ENCODE data around the gene CAMK2G. TPM values are rescaled to one million over a fixed set of nuclear protein-coding genes. Genes with fewer than 3 reads are reported as not detected.
"Not testable (repeated sequence)": the region's sequence is repeated elsewhere in the genome, so short reads cannot be mapped to it uniquely, and the experiment has no call there.

The CAMK2G gene
- total and polyA plus RNA-seq, 4 donors: 6.8 to 18.3 (median 9.9) TPM

DNA sequence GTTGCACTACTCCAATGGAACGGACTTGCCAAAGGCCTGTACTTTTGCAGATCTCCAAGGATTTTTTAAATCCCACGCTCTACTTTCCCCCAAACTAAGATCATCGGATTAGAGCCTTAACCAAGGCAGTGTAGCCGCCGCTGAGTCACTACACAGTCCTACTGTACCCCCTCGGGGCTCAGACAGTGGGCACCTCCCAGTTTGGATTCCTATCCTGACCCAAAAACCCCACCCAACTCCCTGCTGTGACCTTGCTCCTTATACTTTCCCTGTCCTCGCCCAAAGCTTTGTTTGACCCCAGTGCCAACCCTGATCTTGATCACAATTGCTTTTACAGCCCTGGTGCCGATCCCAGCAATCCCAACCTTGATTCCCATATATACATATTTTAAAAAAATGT lies 19.1 kb upstream of the CAMK2G start:
- Histone ChIP-seq H3K4me1 (ENCODE audit: control insufficient read depth in 4 of 4, insufficient read depth in 4 of 4, low read length in 3 of 4) (no peaks in the 10 kb centered on the region), H3K27me3 (ENCODE audit: control insufficient read depth in 4 of 4, insufficient read depth in 4 of 4, low read length in 3 of 4) (no peaks in the 10 kb centered on the region), H3K27ac (ENCODE audit: low read depth in 1 of 2, low read length in 2 of 2) (no peak overlapping the region), H3K4me3 (ENCODE audit: low read depth in 1 of 3, low read length in 3 of 3) (no peak overlapping the region), H3K36me3 (ENCODE audit: control insufficient read depth in 4 of 4, insufficient read depth in 3 of 4, low read depth in 1 of 4, low read length in 3 of 4) (no peaks in the 10 kb centered on the region), H3K9ac (ENCODE audit: low read depth in 1 of 2, low read length in 2 of 2) (no peak overlapping the region), H3K9me3 (ENCODE audit: control insufficient read depth in 4 of 4, low read length in 3 of 4) (no peaks in the 10 kb centered on the region)
- TF ChIP-seq, protein P1, sequence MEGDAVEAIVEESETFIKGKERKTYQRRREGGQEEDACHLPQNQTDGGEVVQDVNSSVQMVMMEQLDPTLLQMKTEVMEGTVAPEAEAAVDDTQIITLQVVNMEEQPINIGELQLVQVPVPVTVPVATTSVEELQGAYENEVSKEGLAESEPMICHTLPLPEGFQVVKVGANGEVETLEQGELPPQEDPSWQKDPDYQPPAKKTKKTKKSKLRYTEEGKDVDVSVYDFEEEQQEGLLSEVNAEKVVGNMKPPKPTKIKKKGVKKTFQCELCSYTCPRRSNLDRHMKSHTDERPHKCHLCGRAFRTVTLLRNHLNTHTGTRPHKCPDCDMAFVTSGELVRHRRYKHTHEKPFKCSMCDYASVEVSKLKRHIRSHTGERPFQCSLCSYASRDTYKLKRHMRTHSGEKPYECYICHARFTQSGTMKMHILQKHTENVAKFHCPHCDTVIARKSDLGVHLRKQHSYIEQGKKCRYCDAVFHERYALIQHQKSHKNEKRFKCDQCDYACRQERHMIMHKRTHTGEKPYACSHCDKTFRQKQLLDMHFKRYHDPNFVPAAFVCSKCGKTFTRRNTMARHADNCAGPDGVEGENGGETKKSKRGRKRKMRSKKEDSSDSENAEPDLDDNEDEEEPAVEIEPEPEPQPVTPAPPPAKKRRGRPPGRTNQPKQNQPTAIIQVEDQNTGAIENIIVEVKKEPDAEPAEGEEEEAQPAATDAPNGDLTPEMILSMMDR (IDR thresholded peaks at IDR 0.05; ENCODE audit: low read depth, low read length, missing input control): no peak
- TF ChIP-seq EGR1 (IDR thresholded peaks at IDR 0.05; ENCODE audit: low read depth in 2 of 2) (no peak), HNF4G (IDR thresholded peaks at IDR 0.05) (no peak), RAD21 (IDR thresholded peaks at IDR 0.05) (no peak), NR2F2 (IDR thresholded peaks at IDR 0.05) (no peak), FOXA2 (IDR thresholded peaks at IDR 0.05) (no peak), YY1 (IDR thresholded peaks at IDR 0.05) (no peak), TAF1 (conservative IDR thresholded peaks at IDR 0.05) (no peak)
- TF ChIP-seq, protein P2, sequence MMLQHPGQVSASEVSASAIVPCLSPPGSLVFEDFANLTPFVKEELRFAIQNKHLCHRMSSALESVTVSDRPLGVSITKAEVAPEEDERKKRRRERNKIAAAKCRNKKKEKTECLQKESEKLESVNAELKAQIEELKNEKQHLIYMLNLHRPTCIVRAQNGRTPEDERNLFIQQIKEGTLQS (IDR thresholded peaks at IDR 0.05): no peak
- TF ChIP-seq, protein P3, sequence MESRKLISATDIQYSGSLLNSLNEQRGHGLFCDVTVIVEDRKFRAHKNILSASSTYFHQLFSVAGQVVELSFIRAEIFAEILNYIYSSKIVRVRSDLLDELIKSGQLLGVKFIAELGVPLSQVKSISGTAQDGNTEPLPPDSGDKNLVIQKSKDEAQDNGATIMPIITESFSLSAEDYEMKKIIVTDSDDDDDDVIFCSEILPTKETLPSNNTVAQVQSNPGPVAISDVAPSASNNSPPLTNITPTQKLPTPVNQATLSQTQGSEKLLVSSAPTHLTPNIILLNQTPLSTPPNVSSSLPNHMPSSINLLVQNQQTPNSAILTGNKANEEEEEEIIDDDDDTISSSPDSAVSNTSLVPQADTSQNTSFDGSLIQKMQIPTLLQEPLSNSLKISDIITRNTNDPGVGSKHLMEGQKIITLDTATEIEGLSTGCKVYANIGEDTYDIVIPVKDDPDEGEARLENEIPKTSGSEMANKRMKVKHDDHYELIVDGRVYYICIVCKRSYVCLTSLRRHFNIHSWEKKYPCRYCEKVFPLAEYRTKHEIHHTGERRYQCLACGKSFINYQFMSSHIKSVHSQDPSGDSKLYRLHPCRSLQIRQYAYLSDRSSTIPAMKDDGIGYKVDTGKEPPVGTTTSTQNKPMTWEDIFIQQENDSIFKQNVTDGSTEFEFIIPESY (IDR thresholded peaks at IDR 0.05): no peak
- no peak for DNase-seq (ENCODE audit: low spot score)
- 82% methylated on average over 8 of the region's 8 CpGs for WGBS

DNA sequence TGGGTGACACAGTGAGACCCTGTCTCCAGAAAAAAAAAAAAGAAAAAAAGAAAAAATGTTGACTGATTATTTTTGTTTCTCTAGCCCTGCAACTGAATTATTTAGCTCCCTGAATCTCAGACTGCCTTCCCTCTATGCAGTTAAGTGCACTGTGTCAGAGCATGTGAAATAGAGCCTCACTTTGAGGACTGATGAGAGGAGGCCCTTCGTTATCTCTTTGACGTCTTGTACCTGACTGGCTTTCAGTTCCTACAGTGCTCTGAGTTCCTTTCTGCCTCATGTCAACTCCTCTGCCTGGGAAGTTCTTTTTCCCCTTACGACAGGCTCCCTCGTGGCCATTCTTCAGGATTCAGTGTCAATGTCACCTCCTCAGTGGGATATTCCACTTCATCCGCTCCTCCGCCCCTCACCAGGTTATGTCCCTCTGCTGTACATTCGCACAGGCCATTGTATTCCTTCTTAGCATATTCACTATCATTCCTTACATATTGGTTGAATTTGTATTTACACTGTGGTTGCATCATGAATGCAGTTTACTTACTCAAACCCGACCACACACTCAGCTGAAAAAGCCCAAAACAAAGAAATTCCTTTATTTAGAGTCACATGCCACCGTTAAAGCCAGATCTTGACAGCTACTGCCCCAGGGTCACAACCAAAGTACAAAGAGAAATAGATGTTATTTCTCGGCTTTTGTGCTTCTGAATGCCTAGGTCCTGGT lies 18.1 kb upstream of the CAMK2G start:
- WGBS: 74% methylated on average over 10 of the region's 10 CpGs
- no peak overlapping the region for H3K27ac ChIP-seq (ENCODE audit: low read depth in 1 of 2, low read length in 2 of 2)
- H3K4me1 ChIP-seq (ENCODE audit: control insufficient read depth in 4 of 4, insufficient read depth in 4 of 4, low read length in 3 of 4): peaks cover 0 to 3% (median 0%) of the 10 kb centered on the region in 4 donors

DNA sequence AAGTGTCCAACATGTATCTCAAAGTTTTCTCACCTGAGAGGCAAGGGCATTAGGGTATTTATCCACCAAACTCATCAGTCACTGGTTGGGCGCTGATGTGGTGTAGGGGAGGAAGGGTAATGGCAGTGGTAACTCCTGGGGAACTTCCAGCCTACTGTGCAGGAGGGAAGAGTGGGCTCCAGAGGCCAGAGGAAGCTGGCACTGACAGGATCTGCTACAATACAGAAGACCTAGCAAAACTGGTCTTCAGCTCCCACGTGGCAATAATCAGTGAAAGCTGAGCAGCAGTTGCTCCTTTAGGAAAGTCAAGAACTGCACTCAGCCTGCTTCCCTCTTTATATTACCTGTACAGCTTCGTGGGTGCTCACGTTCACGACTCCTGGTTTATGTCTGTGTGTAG lies 17.2 kb upstream of the CAMK2G start:
- H3K27ac ChIP-seq (ENCODE audit: low read depth in 1 of 2, low read length in 2 of 2): no peak overlapping the region
- no peaks in the 10 kb centered on the region for H3K27me3 ChIP-seq (ENCODE audit: control insufficient read depth in 4 of 4, insufficient read depth in 4 of 4, low read length in 3 of 4)
- H3K36me3 ChIP-seq (ENCODE audit: control insufficient read depth in 4 of 4, insufficient read depth in 3 of 4, low read depth in 1 of 4, low read length in 3 of 4): no peaks in the 10 kb centered on the region
- no peak overlapping the region for H3K4me3 ChIP-seq (ENCODE audit: low read depth in 1 of 3, low read length in 3 of 3)
- 82% methylated on average over 5 of the region's 5 CpGs for WGBS
- no peak overlapping the region for H3K9ac ChIP-seq (ENCODE audit: low read depth in 1 of 2, low read length in 2 of 2)
- no peak for TF ChIP-seq HNF4A (conservative IDR thresholded peaks at IDR 0.05)
- TF ChIP-seq EGR1 (IDR thresholded peaks at IDR 0.05; ENCODE audit: low read depth in 2 of 2): no peak
- no peak for TF ChIP-seq YY1 (IDR thresholded peaks at IDR 0.05)
- TF ChIP-seq, protein P2 (IDR thresholded peaks at IDR 0.05): no peak
- no peak for TF ChIP-seq FOXA2 (IDR thresholded peaks at IDR 0.05)
- no peak for TF ChIP-seq HNF4G (IDR thresholded peaks at IDR 0.05)
- TF ChIP-seq, protein P4, sequence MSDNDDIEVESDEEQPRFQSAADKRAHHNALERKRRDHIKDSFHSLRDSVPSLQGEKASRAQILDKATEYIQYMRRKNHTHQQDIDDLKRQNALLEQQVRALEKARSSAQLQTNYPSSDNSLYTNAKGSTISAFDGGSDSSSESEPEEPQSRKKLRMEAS (IDR thresholded peaks at IDR 0.05): no peak
- no peak for TF ChIP-seq GABPA (IDR thresholded peaks at IDR 0.05 in 1 of 2, conservative IDR thresholded peaks at IDR 0.05 in 1 of 2)
- no peak for TF ChIP-seq JUND (IDR thresholded peaks at IDR 0.05)
- no peaks in the 10 kb centered on the region for H3K9me3 ChIP-seq (ENCODE audit: control insufficient read depth in 4 of 4, low read length in 3 of 4)
- DNase-seq (ENCODE audit: low spot score): no peak
- peaks cover 0 to 3% (median 0%) of the 10 kb centered on the region in 4 donors for H3K4me1 ChIP-seq (ENCODE audit: control insufficient read depth in 4 of 4, insufficient read depth in 4 of 4, low read length in 3 of 4)

More for the DNA sequence above, 18.1 kb upstream of the CAMK2G start:
- TF ChIP-seq HNF4A (conservative IDR thresholded peaks at IDR 0.05) (no peak), RXRA (IDR thresholded peaks at IDR 0.05) (no peak), GABPA (IDR thresholded peaks at IDR 0.05 in 1 of 2, conservative IDR thresholded peaks at IDR 0.05 in 1 of 2) (no peak)
- Histone ChIP-seq H3K27me3 (ENCODE audit: control insufficient read depth in 4 of 4, insufficient read depth in 4 of 4, low read length in 3 of 4) (no peaks in the 10 kb centered on the region), H3K4me3 (ENCODE audit: low read depth in 1 of 3, low read length in 3 of 3) (no peak overlapping the region), H3K9ac (ENCODE audit: low read depth in 1 of 2, low read length in 2 of 2) (no peak overlapping the region), H3K36me3 (ENCODE audit: control insufficient read depth in 4 of 4, insufficient read depth in 3 of 4, low read depth in 1 of 4, low read length in 3 of 4) (no peaks in the 10 kb centered on the region), H3K9me3 (ENCODE audit: control insufficient read depth in 4 of 4, low read length in 3 of 4) (no peaks in the 10 kb centered on the region)
- no peak for DNase-seq (ENCODE audit: low spot score)

DNA sequence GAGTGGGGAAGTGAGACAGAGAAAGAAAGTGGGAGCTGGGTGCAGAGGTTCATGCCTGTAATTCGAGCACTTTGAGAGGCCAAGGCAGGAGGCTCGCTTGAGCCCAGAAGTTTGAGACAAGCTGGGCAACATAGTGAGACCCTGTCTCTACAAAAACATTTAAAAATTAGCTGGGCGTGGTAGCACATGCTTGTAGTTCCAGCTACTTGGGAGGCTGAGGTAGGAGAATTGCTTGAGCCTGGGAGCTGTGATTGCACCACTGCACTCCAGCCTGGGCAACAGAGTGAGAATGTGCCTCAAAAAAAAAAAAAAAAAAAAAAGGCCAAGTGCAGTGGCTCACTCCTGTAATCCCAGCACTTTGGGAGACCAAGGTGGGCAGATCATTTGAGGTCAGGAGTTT lies 16.5 kb upstream of the CAMK2G start:
- DNase-seq (ENCODE audit: low spot score); H3K4me1 ChIP-seq (ENCODE audit: control insufficient read depth in 4 of 4, insufficient read depth in 4 of 4, low read length in 3 of 4); H3K27ac ChIP-seq (ENCODE audit: low read depth in 1 of 2, low read length in 2 of 2); H3K9me3 ChIP-seq (ENCODE audit: control insufficient read depth in 4 of 4, low read length in 3 of 4); H3K9ac ChIP-seq (ENCODE audit: low read depth in 1 of 2, low read length in 2 of 2); H3K36me3 ChIP-seq (ENCODE audit: control insufficient read depth in 4 of 4, insufficient read depth in 3 of 4, low read depth in 1 of 4, low read length in 3 of 4); H3K4me3 ChIP-seq (ENCODE audit: low read depth in 1 of 3, low read length in 3 of 3); H3K27me3 ChIP-seq (ENCODE audit: control insufficient read depth in 4 of 4, insufficient read depth in 4 of 4, low read length in 3 of 4): not testable (repeated sequence)
- WGBS: 65% methylated on average over 3 of the region's 3 CpGs
